SW 1271 (cell line): Measurements from ENCODE around the gene PGP.

Experiments used
- DNase-seq, 2 experiments: peaks; one replicate each; lab custom pipeline; 2025; lab: John Stamatoyannopoulos, UW

The PGP gene

DNA sequence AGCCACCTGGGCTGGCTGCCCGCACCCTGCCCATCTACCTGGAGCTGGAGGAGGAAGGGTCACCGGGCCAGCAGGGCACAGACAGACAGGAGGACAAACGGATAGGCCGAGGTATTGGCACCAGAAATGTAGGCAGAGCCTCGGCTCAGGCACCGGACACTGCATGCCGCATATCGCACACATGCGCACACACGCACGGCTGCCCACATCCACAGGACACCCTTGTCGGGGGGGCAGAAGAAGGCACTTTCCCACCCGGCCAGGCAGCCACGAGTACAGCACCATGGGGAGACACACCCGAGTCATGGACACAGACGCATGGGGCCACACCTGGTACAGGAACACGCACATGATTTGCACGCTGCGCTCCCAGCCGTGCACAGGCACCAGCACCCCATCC is 32.7 kb downstream of the PGP start:
- no peak for DNase-seq

DNA sequence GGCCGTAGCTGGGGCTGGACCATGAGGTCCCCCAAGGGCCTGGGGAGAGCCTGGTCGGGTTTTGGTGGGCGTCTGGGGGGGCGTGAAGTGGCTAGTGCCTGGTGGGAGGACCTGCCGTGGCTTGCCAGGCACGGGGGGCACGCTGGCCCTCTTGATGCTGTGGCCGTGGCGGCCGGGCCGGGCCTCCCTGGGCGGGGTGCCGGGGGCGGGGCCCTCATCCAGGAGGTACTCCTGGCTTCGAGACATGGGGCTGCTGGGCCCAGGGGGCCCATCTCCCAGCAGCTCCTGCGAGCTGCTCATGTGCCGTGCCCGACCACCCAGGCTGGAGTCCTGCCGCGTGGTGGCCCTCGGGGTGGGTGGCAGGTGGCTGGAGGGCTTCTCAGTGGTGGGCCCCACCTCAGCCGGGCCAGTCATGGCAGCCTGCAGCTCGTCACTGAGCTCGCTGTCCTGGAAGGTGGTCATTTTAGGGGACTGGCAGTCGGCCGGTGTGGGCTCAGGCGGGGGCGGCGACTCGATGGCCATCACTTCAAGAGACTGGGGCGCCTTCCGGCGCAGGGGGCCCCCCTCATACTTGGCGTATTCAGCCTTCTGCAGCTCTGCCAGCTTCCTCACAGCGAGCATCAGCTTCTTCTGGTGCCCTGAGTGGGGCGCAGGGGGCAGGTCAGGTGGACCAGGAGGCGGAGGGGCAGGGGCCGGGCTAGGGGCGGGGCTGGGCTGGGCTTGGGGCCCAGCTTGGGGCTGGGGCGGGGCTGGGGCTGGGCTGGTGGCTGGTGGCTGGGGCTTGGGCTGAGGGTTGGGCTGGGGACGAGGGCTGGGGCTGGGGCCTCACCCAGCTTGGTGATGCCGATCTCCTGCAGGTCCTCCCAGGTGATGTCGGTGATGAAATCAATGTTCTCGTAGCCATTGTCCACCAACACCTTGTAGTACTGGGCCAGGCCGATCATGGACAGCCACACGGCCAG is 33.4 kb downstream of the PGP start:
- no peak for DNase-seq

- no peak for DNase-seq
Measured at GRCh38 chr16:2180461-2180860, 34.2 kb downstream of the PGP start.

DNA sequence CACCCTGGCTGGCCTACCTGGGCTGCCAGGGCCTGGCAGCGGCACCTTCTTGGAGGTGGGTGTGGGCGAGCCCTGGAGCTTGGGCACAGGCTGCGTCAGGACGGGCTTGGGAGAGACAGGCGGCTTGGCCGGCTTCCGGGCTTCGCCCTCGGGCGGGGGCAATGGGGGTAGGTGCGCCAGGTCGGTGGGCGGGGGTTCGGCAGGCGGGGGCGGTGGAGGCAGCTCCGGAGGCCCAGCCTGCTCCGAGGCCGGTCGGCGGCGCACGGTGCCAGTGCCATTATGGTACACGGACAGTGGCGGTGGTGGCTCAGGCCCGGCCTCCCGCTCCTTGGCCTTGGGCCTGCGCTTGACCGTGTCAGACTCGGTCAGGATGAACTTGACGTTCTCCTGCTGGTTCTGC is 35.1 kb downstream of the PGP start:
- no peak for DNase-seq

DNA sequence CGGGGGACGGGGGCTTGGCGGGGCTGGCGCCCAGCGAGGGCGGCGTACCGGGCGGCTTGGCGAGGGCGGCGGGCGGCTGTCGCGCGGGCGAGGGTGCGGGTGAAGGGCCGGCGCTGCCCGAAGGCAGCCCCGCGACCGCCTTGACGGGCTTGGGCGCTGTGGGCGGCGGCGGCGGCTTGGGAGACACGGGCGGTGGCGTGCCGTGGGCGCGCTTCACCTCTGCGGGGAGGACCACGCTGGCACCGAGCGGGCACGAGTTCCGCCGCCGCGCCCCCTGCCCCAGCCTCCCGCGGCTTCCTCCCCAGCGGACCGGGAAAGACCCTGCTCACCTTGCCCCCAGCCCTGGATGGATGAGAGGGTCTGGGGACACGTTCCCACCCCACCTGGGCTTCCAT is 35.5 kb downstream of the PGP start:
- no peak for DNase-seq

GRCh38 chr16:2178321-2179106 is 36.1 kb downstream of the PGP start:
- no peak for DNase-seq

DNA sequence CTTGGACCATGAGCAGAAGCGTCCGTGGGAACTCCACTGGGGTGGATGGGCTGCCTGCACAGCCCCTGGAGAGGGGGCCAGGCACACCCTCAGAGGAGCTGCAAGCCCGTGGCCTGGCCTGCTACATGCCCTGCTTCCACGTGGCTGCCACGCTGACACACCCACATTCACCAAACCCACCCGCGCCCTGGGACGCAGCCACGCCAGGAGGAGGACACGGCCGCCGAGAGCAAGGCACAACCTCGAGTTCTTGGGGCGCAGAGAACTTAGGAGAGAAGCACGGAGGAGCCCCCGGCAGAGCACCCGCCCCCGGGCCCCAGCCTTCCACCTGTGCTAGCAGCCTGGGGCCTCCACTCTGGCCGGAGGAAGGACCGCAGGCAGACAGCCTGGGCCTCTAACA is 37.1 kb downstream of the PGP start:
- DNase-seq, result no peak

DNA sequence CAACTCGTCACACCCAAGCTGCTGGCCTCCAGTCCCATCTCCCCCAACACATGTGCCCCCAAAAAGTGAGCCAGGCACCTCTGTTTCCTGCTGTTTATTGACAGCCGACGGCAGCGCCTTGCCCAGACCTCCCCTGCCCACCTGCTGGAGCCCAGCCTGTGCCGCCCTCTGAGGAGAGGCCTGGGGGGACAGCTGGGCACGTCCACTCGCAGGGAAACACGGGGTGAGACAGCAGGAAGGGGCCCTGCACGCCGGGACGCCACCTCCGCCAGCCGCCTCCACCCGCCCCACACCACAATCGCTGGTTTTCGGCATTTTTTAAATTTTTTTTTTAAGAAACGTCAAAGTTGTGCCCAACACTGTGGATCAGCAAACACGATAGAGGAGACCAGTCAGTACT is 37.5 kb downstream of the PGP start:
- no peak for DNase-seq

- DNase-seq, result no peak
Measured at GRCh38 chr16:2176047-2176446, 38.6 kb downstream of the PGP start.

DNA sequence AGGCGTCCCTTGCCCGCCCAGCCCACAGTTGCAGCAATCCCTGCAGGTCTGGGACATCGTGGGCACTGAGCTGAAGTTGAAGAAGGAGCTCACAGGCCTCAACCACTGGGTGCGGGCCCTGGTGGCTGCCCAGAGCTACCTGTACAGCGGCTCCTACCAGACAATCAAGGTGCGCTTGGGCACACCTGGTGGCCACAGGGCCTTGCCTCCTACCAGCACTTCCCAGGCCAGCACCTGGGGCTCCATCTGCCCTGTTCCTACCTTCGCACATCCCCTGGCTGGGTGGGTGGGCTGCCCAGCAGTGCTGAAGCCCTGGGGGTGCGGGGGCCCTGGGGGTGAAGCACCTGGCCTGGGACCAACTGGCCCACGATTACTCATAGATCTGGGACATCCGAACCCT is 39.2 kb downstream of the PGP start:
- DNase-seq, result no peak

DNA sequence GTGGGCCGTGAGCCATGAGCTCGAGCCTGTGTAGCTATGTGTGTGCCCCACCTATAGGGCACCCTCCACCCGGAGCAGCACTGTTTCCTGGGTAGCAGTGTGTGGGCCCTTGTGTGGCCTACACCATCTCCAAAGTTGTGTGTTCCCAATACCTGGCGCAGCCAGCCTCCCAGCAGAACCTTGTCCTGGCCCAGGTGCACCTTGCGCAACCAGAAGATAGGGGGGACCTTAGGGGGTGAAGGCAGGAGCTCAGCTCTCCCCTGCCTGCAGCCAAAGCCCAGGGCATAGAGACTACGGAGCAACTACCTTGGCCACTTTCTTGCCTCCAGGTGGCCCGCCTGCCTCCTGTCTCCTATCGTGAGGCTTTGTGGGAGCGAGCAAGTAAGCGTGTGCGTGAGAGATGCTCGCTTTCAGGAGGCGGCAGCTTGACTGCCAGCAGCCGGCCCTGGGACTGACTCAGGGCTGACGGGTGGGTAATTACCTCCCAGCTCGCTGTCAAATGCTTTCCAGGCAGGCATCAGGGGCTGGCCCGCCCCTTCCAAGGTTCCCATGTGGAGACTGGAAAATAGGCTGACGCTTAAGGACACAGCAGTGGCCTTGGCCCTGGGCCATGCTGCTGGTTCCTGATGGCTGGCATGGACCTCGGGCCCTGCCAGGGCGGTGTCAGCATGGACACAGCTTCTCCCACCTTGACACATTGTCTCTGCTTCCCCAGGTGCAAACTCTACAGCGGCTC is 40.1 kb downstream of the PGP start:
- DNase-seq, result no peak

- DNase-seq, result no peak
Measured at GRCh38 chr16:2173916-2174315, 40.7 kb downstream of the PGP start.

DNA sequence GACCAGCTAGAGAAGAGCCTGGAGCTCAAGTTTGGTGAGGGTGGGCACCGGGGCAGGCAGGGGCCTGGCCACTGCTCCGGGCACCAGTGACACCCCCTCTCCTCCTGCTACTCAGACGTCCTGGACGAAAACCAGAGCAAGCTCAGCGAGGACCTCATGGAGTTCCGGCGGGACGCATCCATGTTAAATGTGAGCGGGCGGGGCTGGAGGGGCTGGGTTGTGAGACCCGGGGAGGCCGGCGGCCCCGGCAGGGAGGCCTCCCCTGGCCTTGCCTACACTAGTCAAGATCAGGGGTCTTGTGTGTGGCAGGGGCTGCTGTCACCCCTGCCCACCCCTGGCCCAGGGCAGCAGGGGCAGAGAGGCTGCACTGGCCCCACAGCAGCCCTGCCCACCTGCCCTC is 41.3 kb downstream of the PGP start:
- DNase-seq, result no peak

DNA sequence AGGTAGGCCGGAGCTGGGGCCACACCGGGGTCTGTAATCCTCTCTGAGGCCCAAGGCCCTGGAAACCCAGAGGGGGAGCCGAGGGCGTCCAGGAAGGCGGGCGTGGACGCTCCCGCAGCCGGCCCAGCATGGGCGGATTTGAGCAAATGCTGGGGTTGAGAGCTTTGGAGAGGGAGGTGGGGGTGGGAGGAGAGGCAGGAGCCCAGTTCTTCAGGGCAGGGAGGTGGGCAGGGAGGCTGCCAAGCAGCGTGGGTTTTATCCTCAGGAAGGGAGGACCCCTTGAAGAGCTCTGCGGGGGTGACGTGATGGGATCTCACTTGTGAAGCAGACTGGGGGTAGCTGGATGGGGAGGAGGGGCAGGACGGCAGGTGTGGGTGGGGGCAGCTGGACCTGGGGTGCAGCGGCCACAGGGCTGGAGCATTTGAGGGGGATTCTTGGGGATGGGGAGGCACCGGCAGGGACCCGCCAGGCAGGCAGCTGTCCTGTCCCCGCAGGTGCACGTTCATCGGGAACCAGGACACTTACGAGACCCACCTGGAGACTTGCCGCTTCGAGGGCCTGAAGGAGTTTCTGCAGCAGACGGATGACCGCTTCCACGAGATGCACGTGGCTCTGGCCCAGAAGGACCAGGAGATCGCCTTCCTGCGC is 41.8 kb downstream of the PGP start:
- no peak for DNase-seq

DNA sequence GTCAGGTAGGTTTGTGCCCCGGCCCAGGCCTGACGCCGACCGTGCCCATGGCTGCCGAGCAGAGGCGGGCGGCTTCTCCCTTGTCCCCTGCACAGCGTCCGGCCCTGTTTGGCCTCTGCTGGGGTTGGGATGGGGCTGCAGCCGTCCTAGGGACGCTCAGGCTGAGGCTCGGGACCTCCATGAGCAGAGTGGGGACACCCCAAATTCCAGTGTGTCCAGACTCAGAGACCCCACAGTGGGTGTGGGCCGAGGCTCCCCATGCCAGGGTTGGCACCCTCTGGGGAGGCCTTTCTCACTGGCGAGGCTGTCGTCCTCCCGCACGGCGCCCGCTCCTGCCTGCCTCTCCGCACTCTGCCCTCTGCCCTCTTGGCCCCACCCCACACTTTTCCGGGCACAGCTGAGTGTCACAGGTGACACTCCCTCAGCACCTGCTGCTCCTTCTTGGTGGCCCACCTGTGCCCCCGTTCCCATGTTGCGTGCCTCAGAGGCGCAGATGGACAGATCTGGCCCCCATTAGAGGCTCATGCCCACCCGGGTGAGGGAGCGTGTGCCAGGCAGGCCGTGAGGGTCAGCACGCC is 43.0 kb downstream of the PGP start:
- DNase-seq, result no peak

DNA sequence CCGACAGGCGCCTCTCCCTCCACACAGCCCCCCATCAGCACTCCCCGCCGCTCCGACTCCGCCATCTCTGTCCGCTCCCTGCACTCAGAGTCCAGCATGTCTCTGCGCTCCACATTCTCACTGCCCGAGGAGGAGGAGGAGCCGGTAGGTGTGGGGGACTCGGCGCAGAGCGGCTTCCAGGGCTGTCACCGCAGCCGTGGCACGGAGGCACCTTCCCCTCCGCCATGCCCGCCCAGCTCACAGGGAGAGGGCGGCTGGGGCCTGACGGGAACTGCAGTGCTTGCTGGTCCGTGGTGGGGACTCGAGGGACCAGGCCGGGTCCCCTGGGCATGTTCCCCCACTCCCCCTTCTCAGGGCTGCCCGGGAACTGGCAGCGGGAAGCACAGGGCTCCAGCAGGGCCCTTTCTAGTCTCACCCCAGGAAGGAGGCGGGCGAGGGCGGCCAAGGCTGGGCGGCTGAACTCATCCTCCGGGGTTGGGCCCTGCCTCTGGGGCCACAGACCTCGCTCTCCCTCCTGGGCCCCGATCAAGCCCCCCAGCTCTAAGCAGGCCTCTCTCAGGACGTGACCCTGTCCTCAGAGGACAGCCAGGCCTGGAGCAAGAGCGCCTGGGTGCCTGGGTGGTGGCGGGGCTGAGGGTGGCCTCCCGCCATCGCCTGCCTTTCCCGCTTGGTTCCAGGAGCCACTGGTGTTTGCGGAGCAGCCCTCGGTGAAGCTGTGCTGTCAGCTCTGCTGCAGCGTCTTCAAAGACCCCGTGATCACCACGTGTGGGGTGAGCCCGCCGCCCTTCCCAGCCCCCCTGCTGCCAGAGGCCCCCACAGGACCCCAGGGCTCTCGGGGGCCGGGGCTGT is 43.8 kb downstream of the PGP start:
- DNase-seq, result no peak

DNA sequence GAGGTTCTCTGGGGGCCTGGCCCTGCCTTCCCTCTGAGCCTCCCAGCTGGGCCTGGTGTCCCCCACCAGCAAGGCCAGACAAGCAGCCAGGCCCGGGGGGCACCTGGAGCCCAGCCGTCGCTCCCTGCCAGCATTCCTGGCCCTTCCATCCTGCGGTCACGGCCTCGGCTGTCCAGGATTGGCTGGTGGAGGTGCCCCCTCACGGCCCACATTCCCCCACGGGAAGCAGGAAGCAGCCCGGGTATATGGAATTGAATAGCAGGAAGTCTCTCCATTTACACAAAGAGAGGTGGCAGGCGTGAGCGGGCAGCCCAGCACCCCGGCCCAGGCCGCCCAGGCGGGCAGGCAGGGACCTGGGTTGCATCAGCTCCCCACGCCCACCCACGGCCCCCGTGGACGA is 44.6 kb downstream of the PGP start:
- DNase-seq, result no peak

GRCh38 chr16:2167068-2167638 is 47.5 kb downstream of the PGP start:
- no peak for DNase-seq

GRCh38 chr16:2166263-2167067 is 48.2 kb downstream of the PGP start:
- DNase-seq, result no peak

GRCh38 chr16:2165861-2166260 is 48.8 kb downstream of the PGP start:
- no peak for DNase-seq
